Liver (tissue), 9 donors: ENCODE data around the gene NMNAT2. TPM values are rescaled to one million over a fixed set of nuclear protein-coding genes. Genes with fewer than 3 reads are reported as not detected.

Experiments used
- DNase-seq: peaks from one replicate; pipeline ENCODE4 v3.0.0-alpha.2; 2017; ENCODE audit warnings: low spot score
- H3K27ac ChIP-seq, 2 donors: one replicate each; pipeline ENCODE4 v1.7.0; 2013; ENCODE audit warnings: inconsistent platforms in 2 of 2, low read length in 2 of 2, control low read depth in 1 of 2, low read depth in 1 of 2, mild to moderate bottlenecking in 1 of 2
- H3K27me3 ChIP-seq, 4 donors: one replicate each; pipeline versions ENCODE4 v1.6.1 to v1.7.0; 2013; ENCODE audit warnings: low read length in 3 of 4, inconsistent platforms in 1 of 4, mild to moderate bottlenecking in 1 of 4, moderate library complexity in 1 of 4; ENCODE audit not compliant: control insufficient read depth in 4 of 4, insufficient read depth in 4 of 4
- H3K36me3 ChIP-seq, 4 donors: one replicate each; pipeline versions ENCODE4 v1.6.1 to v1.7.0; 2013; ENCODE audit warnings: low read length in 3 of 4, mild to moderate bottlenecking in 3 of 4, low read depth in 1 of 4, moderate library complexity in 1 of 4; ENCODE audit not compliant: control insufficient read depth in 4 of 4, insufficient read depth in 3 of 4
- H3K4me1 ChIP-seq, 4 donors: one replicate each; pipeline versions ENCODE4 v1.6.1 to v1.7.0; 2013; ENCODE audit warnings: low read length in 3 of 4, mild to moderate bottlenecking in 3 of 4, moderate library complexity in 1 of 4; ENCODE audit not compliant: control insufficient read depth in 4 of 4, insufficient read depth in 4 of 4
- H3K4me3 ChIP-seq, 3 donors: one replicate each; pipeline versions ENCODE4 v1.6.1 to v1.7.0; 2013; ENCODE audit warnings: low read length in 3 of 3, control low read depth in 1 of 3, low read depth in 1 of 3, mild to moderate bottlenecking in 1 of 3
- H3K9ac ChIP-seq, 2 donors: one replicate each; pipeline ENCODE4 v1.7.0; 2013; ENCODE audit warnings: low read length in 2 of 2, mild to moderate bottlenecking in 2 of 2, moderate library complexity in 2 of 2, control low read depth in 1 of 2, low read depth in 1 of 2
- H3K9me3 ChIP-seq, 4 donors: one replicate each; pipeline versions ENCODE4 v1.6.1 to v1.7.0; 2013; ENCODE audit warnings: low read length in 3 of 4; ENCODE audit not compliant: control insufficient read depth in 4 of 4
- EGR1 ChIP-seq, 2 donors: IDR thresholded peaks; 2 replicates each; pipeline ENCODE4 v1.6.1; 2016 to 2018; ENCODE audit warnings: antibody characterized with exemption in 2 of 2, low read depth in 2 of 2
- FOXA1 ChIP-seq: IDR thresholded peaks from 2 replicates; pipeline ENCODE4 v1.6.1; 2016; ENCODE audit warnings: antibody characterized with exemption
- FOXA2 ChIP-seq: IDR thresholded peaks from 2 replicates; pipeline ENCODE4 v1.6.1; 2016; ENCODE audit warnings: antibody characterized with exemption
- GABPA ChIP-seq, 2 donors: IDR thresholded peaks in 1 of 2; conservative IDR thresholded peaks in 1 of 2; 2 replicates each; pipeline ENCODE4 v1.6.1; 2016; ENCODE audit warnings: antibody characterized with exemption in 2 of 2, mild to moderate bottlenecking in 1 of 2, moderate library complexity in 1 of 2
- HNF4A ChIP-seq, 2 donors: conservative IDR thresholded peaks; 2 replicates each; pipeline ENCODE4 v1.6.1; 2016; ENCODE audit warnings: antibody characterized with exemption in 2 of 2, mild to moderate bottlenecking in 2 of 2
- HNF4G ChIP-seq: IDR thresholded peaks from 2 replicates; pipeline ENCODE4 v1.6.1; 2016; ENCODE audit warnings: antibody characterized with exemption
- JUND ChIP-seq, 2 donors: IDR thresholded peaks; 2 replicates each; pipeline ENCODE4 v1.6.1; 2016; ENCODE audit warnings: antibody characterized with exemption in 2 of 2
- NR2F2 ChIP-seq: IDR thresholded peaks from 2 replicates; pipeline ENCODE4 v1.6.1; 2016; ENCODE audit warnings: antibody characterized with exemption
- RAD21 ChIP-seq, 2 donors: IDR thresholded peaks; 2 replicates each; pipeline ENCODE4 v1.6.1; 2016; ENCODE audit warnings: antibody characterized with exemption in 2 of 2, mild to moderate bottlenecking in 2 of 2
- RXRA ChIP-seq, 2 donors: IDR thresholded peaks; 2 replicates each; pipeline ENCODE4 v1.6.1; 2017 to 2018; ENCODE audit warnings: antibody characterized with exemption in 2 of 2, mild to moderate bottlenecking in 1 of 2
- SP1 ChIP-seq: IDR thresholded peaks from 2 replicates; pipeline ENCODE4 v1.6.1; 2018; ENCODE audit warnings: antibody characterized with exemption, mild to moderate bottlenecking
- TAF1 ChIP-seq: conservative IDR thresholded peaks from 2 replicates; pipeline ENCODE4 v1.6.1; 2016; ENCODE audit warnings: antibody characterized with exemption, mild to moderate bottlenecking
- YY1 ChIP-seq: IDR thresholded peaks from 2 replicates; pipeline ENCODE4 v1.6.1; 2016; ENCODE audit warnings: antibody characterized with exemption, mild to moderate bottlenecking
- WGBS: extraction: QIAGEN DNeasy Blood & Tissue Kit; methylation state at CpG from one replicate; pipeline ENCODE4 v1.1.7; 2013; 5-methylcytosine and 5-hydroxymethylcytosine counted together
- polyA plus RNA-seq, 2 donors: library from polyadenylated mRNA; stranded (reverse) in 1 of 2; unstranded in 1 of 2; fragments of 200-250 nt in 1 of 2; fragments of >200 nt in 1 of 2; fragmentation: Nextera tagmentation in 1 of 2; extraction: Ambion mirVana in 1 of 2; gene quantifications; one replicate each; pipeline versions ENCODE4 v1.2.1 to v1.2.3, GENCODE V29; 2013 to 2015
- total RNA-seq, 2 donors: library from RNA; depleted of rRNA; stranded (reverse); fragments of >200 nt; gene quantifications; one replicate each; pipeline ENCODE4 v1.2.3, GENCODE V29; 2014
- TF ChIP-seq, protein P1 (sequence below): fragments of 150-350 bp; IDR thresholded peaks from 2 replicates; pipeline ENCODE4 v1.5.1; 2017; ENCODE audit warnings: improper control_type of control experiment, low read depth, low read length; ENCODE audit not compliant: missing input control
- TF ChIP-seq, protein P2 (sequence below): IDR thresholded peaks from 2 replicates; pipeline ENCODE4 v1.6.1; 2016; ENCODE audit warnings: antibody characterized with exemption
- TF ChIP-seq, protein P3 (sequence below): IDR thresholded peaks from 2 replicates; pipeline ENCODE4 v1.6.1; 2016; ENCODE audit warnings: antibody characterized with exemption
- TF ChIP-seq, protein P4 (sequence below): IDR thresholded peaks from 2 replicates; pipeline ENCODE4 v1.6.1; 2016; ENCODE audit warnings: antibody characterized with exemption, mild to moderate bottlenecking
- TF ChIP-seq, protein P5 (sequence below): IDR thresholded peaks from 2 replicates; pipeline ENCODE4 v1.6.1; 2016; ENCODE audit warnings: antibody characterized with exemption
- donor health status: healthy.
- donor health status: healthy.
- donor health status: healthy.
- donor health status: healthy.
- donor health status: healthy.

Gene NMNAT2
- total and polyA plus RNA-seq, 4 donors = under 0.01 to 0.07 (median 0.05) TPM; not detected in 1

DNA sequence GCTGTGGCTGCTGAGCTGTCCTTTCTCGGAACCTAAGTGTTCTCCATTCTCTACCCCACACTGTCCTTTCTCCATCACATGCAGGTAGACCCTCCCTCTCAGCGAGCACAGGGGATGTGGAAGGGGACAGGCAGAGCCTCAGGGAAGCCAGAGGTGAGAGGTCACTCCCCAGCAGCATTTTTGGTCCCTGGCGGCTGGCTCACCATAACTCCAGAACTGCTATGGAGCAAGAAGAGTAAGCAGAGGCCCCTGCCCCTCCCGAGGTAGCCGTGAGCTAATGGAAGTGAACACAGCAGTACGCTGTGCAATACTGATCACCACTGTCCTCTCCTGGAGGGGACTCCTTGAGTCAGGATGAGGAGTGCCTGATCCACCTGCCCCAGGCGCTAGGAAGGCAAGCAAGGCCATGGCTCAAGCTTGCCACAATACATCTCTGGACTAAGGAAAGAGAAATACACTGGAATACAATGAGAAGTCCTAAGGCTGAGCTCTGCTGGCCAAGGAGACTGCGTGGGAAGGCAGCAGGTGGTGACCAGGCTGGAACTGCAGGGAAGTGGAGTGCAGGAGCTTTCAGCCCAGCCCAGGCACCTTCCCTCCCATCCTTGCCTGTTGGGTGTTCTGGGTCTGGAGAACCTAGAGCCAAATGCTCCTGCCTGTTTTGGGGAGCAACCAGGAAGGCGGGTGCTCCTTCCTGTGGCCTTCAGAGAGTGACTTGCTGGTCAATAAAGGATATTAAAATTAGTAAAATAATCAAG lies 135.9 kb downstream of the NMNAT2 start:
- no peak for TF ChIP-seq RXRA (IDR thresholded peaks at IDR 0.05)
- no peak for TF ChIP-seq EGR1 (IDR thresholded peaks at IDR 0.05; ENCODE audit: low read depth in 2 of 2)
- TF ChIP-seq SP1 = no peak
- TF ChIP-seq NR2F2 = no peak
- TF ChIP-seq, protein P1, sequence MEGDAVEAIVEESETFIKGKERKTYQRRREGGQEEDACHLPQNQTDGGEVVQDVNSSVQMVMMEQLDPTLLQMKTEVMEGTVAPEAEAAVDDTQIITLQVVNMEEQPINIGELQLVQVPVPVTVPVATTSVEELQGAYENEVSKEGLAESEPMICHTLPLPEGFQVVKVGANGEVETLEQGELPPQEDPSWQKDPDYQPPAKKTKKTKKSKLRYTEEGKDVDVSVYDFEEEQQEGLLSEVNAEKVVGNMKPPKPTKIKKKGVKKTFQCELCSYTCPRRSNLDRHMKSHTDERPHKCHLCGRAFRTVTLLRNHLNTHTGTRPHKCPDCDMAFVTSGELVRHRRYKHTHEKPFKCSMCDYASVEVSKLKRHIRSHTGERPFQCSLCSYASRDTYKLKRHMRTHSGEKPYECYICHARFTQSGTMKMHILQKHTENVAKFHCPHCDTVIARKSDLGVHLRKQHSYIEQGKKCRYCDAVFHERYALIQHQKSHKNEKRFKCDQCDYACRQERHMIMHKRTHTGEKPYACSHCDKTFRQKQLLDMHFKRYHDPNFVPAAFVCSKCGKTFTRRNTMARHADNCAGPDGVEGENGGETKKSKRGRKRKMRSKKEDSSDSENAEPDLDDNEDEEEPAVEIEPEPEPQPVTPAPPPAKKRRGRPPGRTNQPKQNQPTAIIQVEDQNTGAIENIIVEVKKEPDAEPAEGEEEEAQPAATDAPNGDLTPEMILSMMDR = no peak
- no peak for TF ChIP-seq YY1
- TF ChIP-seq GABPA (IDR thresholded peaks at IDR 0.05 in 1 of 2, conservative IDR thresholded peaks at IDR 0.05 in 1 of 2) = no peak
- TF ChIP-seq JUND (IDR thresholded peaks at IDR 0.05) = no peak
- TF ChIP-seq, protein P2, sequence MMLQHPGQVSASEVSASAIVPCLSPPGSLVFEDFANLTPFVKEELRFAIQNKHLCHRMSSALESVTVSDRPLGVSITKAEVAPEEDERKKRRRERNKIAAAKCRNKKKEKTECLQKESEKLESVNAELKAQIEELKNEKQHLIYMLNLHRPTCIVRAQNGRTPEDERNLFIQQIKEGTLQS = no peak
- TF ChIP-seq RAD21 (IDR thresholded peaks at IDR 0.05) = no peak
- no peak for TF ChIP-seq TAF1
- TF ChIP-seq, protein P3, sequence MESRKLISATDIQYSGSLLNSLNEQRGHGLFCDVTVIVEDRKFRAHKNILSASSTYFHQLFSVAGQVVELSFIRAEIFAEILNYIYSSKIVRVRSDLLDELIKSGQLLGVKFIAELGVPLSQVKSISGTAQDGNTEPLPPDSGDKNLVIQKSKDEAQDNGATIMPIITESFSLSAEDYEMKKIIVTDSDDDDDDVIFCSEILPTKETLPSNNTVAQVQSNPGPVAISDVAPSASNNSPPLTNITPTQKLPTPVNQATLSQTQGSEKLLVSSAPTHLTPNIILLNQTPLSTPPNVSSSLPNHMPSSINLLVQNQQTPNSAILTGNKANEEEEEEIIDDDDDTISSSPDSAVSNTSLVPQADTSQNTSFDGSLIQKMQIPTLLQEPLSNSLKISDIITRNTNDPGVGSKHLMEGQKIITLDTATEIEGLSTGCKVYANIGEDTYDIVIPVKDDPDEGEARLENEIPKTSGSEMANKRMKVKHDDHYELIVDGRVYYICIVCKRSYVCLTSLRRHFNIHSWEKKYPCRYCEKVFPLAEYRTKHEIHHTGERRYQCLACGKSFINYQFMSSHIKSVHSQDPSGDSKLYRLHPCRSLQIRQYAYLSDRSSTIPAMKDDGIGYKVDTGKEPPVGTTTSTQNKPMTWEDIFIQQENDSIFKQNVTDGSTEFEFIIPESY = no peak
- no peak for TF ChIP-seq FOXA2
- TF ChIP-seq, protein P4, sequence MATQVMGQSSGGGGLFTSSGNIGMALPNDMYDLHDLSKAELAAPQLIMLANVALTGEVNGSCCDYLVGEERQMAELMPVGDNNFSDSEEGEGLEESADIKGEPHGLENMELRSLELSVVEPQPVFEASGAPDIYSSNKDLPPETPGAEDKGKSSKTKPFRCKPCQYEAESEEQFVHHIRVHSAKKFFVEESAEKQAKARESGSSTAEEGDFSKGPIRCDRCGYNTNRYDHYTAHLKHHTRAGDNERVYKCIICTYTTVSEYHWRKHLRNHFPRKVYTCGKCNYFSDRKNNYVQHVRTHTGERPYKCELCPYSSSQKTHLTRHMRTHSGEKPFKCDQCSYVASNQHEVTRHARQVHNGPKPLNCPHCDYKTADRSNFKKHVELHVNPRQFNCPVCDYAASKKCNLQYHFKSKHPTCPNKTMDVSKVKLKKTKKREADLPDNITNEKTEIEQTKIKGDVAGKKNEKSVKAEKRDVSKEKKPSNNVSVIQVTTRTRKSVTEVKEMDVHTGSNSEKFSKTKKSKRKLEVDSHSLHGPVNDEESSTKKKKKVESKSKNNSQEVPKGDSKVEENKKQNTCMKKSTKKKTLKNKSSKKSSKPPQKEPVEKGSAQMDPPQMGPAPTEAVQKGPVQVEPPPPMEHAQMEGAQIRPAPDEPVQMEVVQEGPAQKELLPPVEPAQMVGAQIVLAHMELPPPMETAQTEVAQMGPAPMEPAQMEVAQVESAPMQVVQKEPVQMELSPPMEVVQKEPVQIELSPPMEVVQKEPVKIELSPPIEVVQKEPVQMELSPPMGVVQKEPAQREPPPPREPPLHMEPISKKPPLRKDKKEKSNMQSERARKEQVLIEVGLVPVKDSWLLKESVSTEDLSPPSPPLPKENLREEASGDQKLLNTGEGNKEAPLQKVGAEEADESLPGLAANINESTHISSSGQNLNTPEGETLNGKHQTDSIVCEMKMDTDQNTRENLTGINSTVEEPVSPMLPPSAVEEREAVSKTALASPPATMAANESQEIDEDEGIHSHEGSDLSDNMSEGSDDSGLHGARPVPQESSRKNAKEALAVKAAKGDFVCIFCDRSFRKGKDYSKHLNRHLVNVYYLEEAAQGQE = no peak
- no peak for TF ChIP-seq FOXA1
- TF ChIP-seq HNF4A (conservative IDR thresholded peaks at IDR 0.05) = no peak
- TF ChIP-seq HNF4G = no peak
- TF ChIP-seq, protein P5, sequence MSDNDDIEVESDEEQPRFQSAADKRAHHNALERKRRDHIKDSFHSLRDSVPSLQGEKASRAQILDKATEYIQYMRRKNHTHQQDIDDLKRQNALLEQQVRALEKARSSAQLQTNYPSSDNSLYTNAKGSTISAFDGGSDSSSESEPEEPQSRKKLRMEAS = no peak
- no peaks in the 10 kb centered on the region for H3K36me3 ChIP-seq
- no peak overlapping the region for H3K27ac ChIP-seq
- no peak overlapping the region for H3K4me3 ChIP-seq
- peaks cover 0 to 3% (median 0%) of the 10 kb centered on the region in 4 donors for H3K4me1 ChIP-seq
- no peaks in the 10 kb centered on the region for H3K9me3 ChIP-seq
- no peak overlapping the region for H3K9ac ChIP-seq
- no peak for DNase-seq
- H3K27me3 ChIP-seq = no peaks in the 10 kb centered on the region
- WGBS = 79% methylated on average over 9 of the region's 9 CpGs
